Stomach smooth muscle (tissue), 2 donors: Measurements from ENCODE around the gene ABCC1.

ENCODE experiments used
- H3K27ac ChIP-seq: one replicate; pipeline ENCODE4 v1.7.0; 2013; ENCODE audit warnings: mild to moderate bottlenecking, low read length, inconsistent platforms
- H3K27me3 ChIP-seq, 2 donors: one replicate each; pipeline ENCODE4 v1.7.0; 2013; ENCODE audit warnings: low read length in 2 of 2; ENCODE audit not compliant: insufficient read depth in 2 of 2, control insufficient read depth in 1 of 2
- H3K36me3 ChIP-seq, 2 donors: one replicate each; pipeline ENCODE4 v1.7.0; 2013; ENCODE audit warnings: low read length in 2 of 2; ENCODE audit not compliant: control insufficient read depth in 2 of 2, insufficient read depth in 2 of 2
- H3K4me1 ChIP-seq: one replicate; pipeline ENCODE4 v1.7.0; 2013; ENCODE audit warnings: low read length; ENCODE audit not compliant: control insufficient read depth, insufficient read depth
- H3K4me3 ChIP-seq, 2 donors: one replicate each; pipeline ENCODE4 v1.7.0; 2013; ENCODE audit warnings: low read length in 2 of 2
- H3K9ac ChIP-seq, 2 donors: one replicate each; pipeline ENCODE4 v1.7.0; 2013; ENCODE audit warnings: low read length in 2 of 2, mild to moderate bottlenecking in 1 of 2
- H3K9me3 ChIP-seq, 2 donors: one replicate each; pipeline ENCODE4 v1.7.0; 2013; ENCODE audit warnings: low read length in 2 of 2; ENCODE audit not compliant: control insufficient read depth in 2 of 2
- donor health status: healthy.
- donor health status: Pancreatic carcinoma.

ABCC1 gene

GRCh38 chr16:15993946-15994665, 44.7 kb downstream of the ABCC1 start:
- Histone ChIP-seq H3K9ac (peak overlapping the region in 1 of 2 donors; percentile 29), H3K36me3 (no peaks in the 10 kb centered on the region), H3K4me3 (no peak overlapping the region), H3K27me3 (no peaks in the 10 kb centered on the region), H3K9me3 (no peaks in the 10 kb centered on the region), H3K4me1 (peaks cover 59% of the 10 kb centered on the region), H3K27ac (peak overlapping the region; percentile 46)

GRCh38 chr16:15996432-15997109, 47.2 kb downstream of the ABCC1 start:
- H3K4me1 ChIP-seq = peaks cover 39% of the 10 kb centered on the region
- H3K9ac ChIP-seq = no peak overlapping the region
- peak overlapping the region in 1 of 2 donors; percentile 15 for H3K4me3 ChIP-seq
- peak overlapping the region; percentile 55 for H3K27ac ChIP-seq
- no peaks in the 10 kb centered on the region for H3K9me3 ChIP-seq
- no peaks in the 10 kb centered on the region for H3K36me3 ChIP-seq
- H3K27me3 ChIP-seq = no peaks in the 10 kb centered on the region

GRCh38 chr16:16000685-16001084, 51.3 kb downstream of the ABCC1 start:
- Histone ChIP-seq H3K9ac (no peak overlapping the region), H3K27me3 (no peaks in the 10 kb centered on the region), H3K36me3 (no peaks in the 10 kb centered on the region), H3K4me3 (no peak overlapping the region), H3K27ac (no peak overlapping the region), H3K9me3 (no peaks in the 10 kb centered on the region), H3K4me1 (peaks cover 35% of the 10 kb centered on the region)

- Histone ChIP-seq H3K4me1 (peaks cover 29% of the 10 kb centered on the region), H3K27me3 (no peaks in the 10 kb centered on the region), H3K9me3 (no peaks in the 10 kb centered on the region), H3K27ac (no peak overlapping the region), H3K9ac (no peak overlapping the region), H3K4me3 (no peak overlapping the region), H3K36me3 (no peaks in the 10 kb centered on the region)
These were observed 52.3 kb downstream of the ABCC1 start for GRCh38 chr16:16001596-16002255.

GRCh38 chr16:16003719-16004313, 54.4 kb downstream of the ABCC1 start:
- H3K27ac ChIP-seq = peak overlapping the region; percentile 64
- H3K36me3 ChIP-seq = peaks cover 0 to 1% of the 10 kb centered on the region in 2 donors
- no peaks in the 10 kb centered on the region for H3K27me3 ChIP-seq
- no peaks in the 10 kb centered on the region for H3K9me3 ChIP-seq
- no peak overlapping the region for H3K4me3 ChIP-seq
- H3K4me1 ChIP-seq = peaks cover 15% of the 10 kb centered on the region
- H3K9ac ChIP-seq = no peak overlapping the region

GRCh38 chr16:16004314-16004749, 54.9 kb downstream of the ABCC1 start:
- no peaks in the 10 kb centered on the region for H3K9me3 ChIP-seq
- peak overlapping the region in 1 of 2 donors; percentile 43 for H3K9ac ChIP-seq
- no peaks in the 10 kb centered on the region for H3K27me3 ChIP-seq
- H3K4me3 ChIP-seq = no peak overlapping the region
- H3K36me3 ChIP-seq = peaks cover 0 to 6% of the 10 kb centered on the region in 2 donors
- peak overlapping the region; percentile 64 for H3K27ac ChIP-seq
- H3K4me1 ChIP-seq = peaks cover 15% of the 10 kb centered on the region

GRCh38 chr16:16005721-16006120, 56.3 kb downstream of the ABCC1 start:
- Histone ChIP-seq H3K27me3 (no peaks in the 10 kb centered on the region), H3K9me3 (no peaks in the 10 kb centered on the region), H3K9ac (no peak overlapping the region), H3K27ac (no peak overlapping the region), H3K4me3 (no peak overlapping the region), H3K36me3 (peaks cover 7 to 16% of the 10 kb centered on the region in 2 donors), H3K4me1 (peaks cover 18% of the 10 kb centered on the region)

- Histone ChIP-seq H3K9ac (no peak overlapping the region), H3K4me3 (no peak overlapping the region), H3K27ac (no peak overlapping the region), H3K27me3 (no peaks in the 10 kb centered on the region), H3K36me3 (peaks cover 7 to 16% of the 10 kb centered on the region in 2 donors), H3K4me1 (peaks cover 18% of the 10 kb centered on the region), H3K9me3 (no peaks in the 10 kb centered on the region)
These were observed 57.2 kb downstream of the ABCC1 start for GRCh38 chr16:16006650-16007049.

- Histone ChIP-seq H3K4me3 (no peak overlapping the region), H3K9me3 (no peaks in the 10 kb centered on the region), H3K27me3 (no peaks in the 10 kb centered on the region), H3K27ac (no peak overlapping the region), H3K4me1 (peaks cover 18% of the 10 kb centered on the region), H3K36me3 (peaks cover 11 to 19% of the 10 kb centered on the region in 2 donors), H3K9ac (no peak overlapping the region)
These were observed 58.3 kb downstream of the ABCC1 start for GRCh38 chr16:16007743-16008111.

GRCh38 chr16:16008666-16009065, 59.2 kb downstream of the ABCC1 start:
- H3K27me3 ChIP-seq = no peaks in the 10 kb centered on the region
- H3K9me3 ChIP-seq = no peaks in the 10 kb centered on the region
- peaks cover 13 to 22% of the 10 kb centered on the region in 2 donors for H3K36me3 ChIP-seq
- H3K4me1 ChIP-seq = peaks cover 18% of the 10 kb centered on the region
- H3K27ac ChIP-seq = no peak overlapping the region
- no peak overlapping the region for H3K4me3 ChIP-seq
- H3K9ac ChIP-seq = no peak overlapping the region
